Measurements from ENCODE around the gene SOS2.

The SOS2 gene

DNA sequence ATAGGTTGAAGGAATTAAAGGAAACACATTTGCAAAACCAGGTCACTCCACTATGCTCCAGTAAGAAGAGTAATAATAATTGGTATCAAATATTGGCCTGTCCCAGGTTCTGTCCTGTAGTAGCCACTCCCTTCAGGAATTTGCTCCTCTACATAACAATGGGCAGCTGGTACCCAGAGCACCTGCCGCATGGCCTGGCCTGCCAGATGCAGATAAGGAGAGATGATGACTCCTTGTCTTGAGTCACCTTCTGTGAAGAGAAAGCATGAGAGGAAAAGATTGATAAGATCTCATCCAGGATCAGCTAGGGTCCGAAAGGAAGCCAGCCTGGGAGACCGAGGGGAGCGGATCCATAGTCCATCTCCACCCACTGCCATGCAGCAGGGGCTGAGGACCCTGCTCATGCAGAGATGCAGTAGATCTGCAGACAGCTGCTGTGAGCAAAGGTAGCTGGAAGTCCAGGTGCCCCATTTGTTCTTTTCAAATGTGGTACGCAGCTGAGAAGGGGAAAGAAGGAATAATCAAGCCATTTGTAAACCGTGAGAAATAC lies 139.3 kb downstream of the SOS2 start:
- TF ChIP-seq ZNF70 (CRISPR knock-in tag; IDR thresholded peaks at IDR 0.05) (no peak), TCF4 (CRISPR knock-in tag; IDR thresholded peaks at IDR 0.05; ENCODE audit: borderline replicate concordance) (no peak), ZFP30 (CRISPR knock-in tag; IDR thresholded peaks at IDR 0.05) (no peak), TOX (CRISPR knock-in tag; IDR thresholded peaks at IDR 0.05; ENCODE audit: borderline replicate concordance) (no peak), ESRRG (CRISPR knock-in tag; IDR thresholded peaks at IDR 0.05) (no peak), ZFP3 (CRISPR knock-in tag; IDR thresholded peaks at IDR 0.05) (no peak), ZC3H10 (CRISPR knock-in tag; IDR thresholded peaks at IDR 0.05) (no peak)
- TF ChIP-seq, protein P1, sequence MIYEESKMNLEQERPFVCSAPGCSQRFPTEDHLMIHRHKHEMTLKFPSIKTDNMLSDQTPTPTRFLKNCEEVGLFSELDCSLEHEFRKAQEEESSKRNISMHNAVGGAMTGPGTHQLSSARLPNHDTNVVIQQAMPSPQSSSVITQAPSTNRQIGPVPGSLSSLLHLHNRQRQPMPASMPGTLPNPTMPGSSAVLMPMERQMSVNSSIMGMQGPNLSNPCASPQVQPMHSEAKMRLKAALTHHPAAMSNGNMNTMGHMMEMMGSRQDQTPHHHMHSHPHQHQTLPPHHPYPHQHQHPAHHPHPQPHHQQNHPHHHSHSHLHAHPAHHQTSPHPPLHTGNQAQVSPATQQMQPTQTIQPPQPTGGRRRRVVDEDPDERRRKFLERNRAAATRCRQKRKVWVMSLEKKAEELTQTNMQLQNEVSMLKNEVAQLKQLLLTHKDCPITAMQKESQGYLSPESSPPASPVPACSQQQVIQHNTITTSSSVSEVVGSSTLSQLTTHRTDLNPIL (CRISPR knock-in tag; IDR thresholded peaks at IDR 0.05; ENCODE audit: low read depth), result no peak
- TF ChIP-seq, protein P2, sequence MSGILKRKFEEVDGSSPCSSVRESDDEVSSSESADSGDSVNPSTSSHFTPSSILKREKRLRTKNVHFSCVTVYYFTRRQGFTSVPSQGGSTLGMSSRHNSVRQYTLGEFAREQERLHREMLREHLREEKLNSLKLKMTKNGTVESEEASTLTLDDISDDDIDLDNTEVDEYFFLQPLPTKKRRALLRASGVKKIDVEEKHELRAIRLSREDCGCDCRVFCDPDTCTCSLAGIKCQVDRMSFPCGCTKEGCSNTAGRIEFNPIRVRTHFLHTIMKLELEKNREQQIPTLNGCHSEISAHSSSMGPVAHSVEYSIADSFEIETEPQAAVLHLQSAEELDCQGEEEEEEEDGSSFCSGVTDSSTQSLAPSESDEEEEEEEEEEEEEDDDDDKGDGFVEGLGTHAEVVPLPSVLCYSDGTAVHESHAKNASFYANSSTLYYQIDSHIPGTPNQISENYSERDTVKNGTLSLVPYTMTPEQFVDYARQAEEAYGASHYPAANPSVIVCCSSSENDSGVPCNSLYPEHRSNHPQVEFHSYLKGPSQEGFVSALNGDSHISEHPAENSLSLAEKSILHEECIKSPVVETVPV (CRISPR knock-in tag; IDR thresholded peaks at IDR 0.05), result no peak
- TF ChIP-seq, protein P3, sequence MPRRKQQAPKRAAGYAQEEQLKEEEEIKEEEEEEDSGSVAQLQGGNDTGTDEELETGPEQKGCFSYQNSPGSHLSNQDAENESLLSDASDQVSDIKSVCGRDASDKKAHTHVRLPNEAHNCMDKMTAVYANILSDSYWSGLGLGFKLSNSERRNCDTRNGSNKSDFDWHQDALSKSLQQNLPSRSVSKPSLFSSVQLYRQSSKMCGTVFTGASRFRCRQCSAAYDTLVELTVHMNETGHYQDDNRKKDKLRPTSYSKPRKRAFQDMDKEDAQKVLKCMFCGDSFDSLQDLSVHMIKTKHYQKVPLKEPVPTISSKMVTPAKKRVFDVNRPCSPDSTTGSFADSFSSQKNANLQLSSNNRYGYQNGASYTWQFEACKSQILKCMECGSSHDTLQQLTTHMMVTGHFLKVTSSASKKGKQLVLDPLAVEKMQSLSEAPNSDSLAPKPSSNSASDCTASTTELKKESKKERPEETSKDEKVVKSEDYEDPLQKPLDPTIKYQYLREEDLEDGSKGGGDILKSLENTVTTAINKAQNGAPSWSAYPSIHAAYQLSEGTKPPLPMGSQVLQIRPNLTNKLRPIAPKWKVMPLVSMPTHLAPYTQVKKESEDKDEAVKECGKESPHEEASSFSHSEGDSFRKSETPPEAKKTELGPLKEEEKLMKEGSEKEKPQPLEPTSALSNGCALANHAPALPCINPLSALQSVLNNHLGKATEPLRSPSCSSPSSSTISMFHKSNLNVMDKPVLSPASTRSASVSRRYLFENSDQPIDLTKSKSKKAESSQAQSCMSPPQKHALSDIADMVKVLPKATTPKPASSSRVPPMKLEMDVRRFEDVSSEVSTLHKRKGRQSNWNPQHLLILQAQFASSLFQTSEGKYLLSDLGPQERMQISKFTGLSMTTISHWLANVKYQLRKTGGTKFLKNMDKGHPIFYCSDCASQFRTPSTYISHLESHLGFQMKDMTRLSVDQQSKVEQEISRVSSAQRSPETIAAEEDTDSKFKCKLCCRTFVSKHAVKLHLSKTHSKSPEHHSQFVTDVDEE (CRISPR knock-in tag; IDR thresholded peaks at IDR 0.05), result no peak
- TF ChIP-seq, protein P4, sequence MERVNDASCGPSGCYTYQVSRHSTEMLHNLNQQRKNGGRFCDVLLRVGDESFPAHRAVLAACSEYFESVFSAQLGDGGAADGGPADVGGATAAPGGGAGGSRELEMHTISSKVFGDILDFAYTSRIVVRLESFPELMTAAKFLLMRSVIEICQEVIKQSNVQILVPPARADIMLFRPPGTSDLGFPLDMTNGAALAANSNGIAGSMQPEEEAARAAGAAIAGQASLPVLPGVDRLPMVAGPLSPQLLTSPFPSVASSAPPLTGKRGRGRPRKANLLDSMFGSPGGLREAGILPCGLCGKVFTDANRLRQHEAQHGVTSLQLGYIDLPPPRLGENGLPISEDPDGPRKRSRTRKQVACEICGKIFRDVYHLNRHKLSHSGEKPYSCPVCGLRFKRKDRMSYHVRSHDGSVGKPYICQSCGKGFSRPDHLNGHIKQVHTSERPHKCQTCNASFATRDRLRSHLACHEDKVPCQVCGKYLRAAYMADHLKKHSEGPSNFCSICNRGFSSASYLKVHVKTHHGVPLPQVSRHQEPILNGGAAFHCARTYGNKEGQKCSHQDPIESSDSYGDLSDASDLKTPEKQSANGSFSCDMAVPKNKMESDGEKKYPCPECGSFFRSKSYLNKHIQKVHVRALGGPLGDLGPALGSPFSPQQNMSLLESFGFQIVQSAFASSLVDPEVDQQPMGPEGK (CRISPR knock-in tag; IDR thresholded peaks at IDR 0.05; ENCODE audit: borderline replicate concordance), result no peak
- ATAC-seq, result no peak

DNA sequence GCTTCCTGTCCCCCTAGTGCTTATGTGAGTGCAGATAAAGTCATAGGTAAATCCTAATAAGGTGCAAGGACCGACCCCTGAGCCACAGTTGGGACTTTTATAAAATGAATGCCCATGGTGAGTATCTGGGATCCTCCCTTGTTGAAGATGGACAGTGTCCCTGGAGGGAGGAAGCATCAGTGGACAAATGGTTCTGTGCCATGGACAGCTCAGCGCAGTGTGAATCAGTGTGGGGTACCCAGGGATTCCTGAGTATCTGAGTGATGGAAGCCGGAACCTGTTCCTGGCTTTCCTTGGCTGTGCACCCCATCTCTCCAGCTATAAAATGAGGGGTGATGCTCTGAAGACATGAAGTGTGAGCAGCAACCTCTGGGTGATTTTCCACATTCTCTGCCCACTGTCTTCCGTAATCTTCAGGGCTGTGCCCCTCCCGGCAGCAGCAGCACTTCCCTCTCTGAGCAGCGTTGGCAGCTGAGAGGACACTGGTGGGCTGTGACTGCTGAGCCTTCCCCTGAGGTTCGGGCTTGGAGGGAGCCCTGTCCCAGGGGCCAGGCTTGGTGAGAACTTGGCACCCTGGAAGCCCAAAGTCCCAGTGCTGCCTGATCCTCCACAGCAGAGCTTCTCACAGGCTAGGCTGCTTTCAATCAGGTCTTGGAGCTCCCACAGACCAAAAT lies 140.0 kb downstream of the SOS2 start:
- ATAC-seq, result no peak
- no peak for TF ChIP-seq ZFP3 (CRISPR knock-in tag; IDR thresholded peaks at IDR 0.05)
- TF ChIP-seq, protein P5, sequence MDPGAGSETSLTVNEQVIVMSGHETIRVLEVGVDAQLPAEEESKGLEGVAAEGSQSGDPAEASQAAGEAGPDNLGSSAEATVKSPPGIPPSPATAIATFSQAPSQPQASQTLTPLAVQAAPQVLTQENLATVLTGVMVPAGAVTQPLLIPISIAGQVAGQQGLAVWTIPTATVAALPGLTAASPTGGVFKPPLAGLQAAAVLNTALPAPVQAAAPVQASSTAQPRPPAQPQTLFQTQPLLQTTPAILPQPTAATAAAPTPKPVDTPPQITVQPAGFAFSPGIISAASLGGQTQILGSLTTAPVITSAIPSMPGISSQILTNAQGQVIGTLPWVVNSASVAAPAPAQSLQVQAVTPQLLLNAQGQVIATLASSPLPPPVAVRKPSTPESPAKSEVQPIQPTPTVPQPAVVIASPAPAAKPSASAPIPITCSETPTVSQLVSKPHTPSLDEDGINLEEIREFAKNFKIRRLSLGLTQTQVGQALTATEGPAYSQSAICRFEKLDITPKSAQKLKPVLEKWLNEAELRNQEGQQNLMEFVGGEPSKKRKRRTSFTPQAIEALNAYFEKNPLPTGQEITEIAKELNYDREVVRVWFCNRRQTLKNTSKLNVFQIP (CRISPR knock-in tag; IDR thresholded peaks at IDR 0.05; ENCODE audit: borderline replicate concordance, low read depth), result no peak
- TF ChIP-seq, protein P4 (CRISPR knock-in tag; IDR thresholded peaks at IDR 0.05; ENCODE audit: borderline replicate concordance), result no peak
- no peak for TF ChIP-seq ISL1 (CRISPR knock-in tag; IDR thresholded peaks at IDR 0.05)
- no peak for TF ChIP-seq RARB (CRISPR knock-in tag; IDR thresholded peaks at IDR 0.05)
- TF ChIP-seq, protein P2 (CRISPR knock-in tag; IDR thresholded peaks at IDR 0.05), result no peak
- TF ChIP-seq, protein P1 (CRISPR knock-in tag; IDR thresholded peaks at IDR 0.05; ENCODE audit: low read depth), result no peak
- TF ChIP-seq TOX (CRISPR knock-in tag; IDR thresholded peaks at IDR 0.05; ENCODE audit: borderline replicate concordance), result no peak
- no peak for TF ChIP-seq OSR1 (CRISPR knock-in tag; IDR thresholded peaks at IDR 0.05)
- no peak for TF ChIP-seq CSDC2 (CRISPR knock-in tag; IDR thresholded peaks at IDR 0.05)
- TF ChIP-seq ARNTL (CRISPR knock-in tag; IDR thresholded peaks at IDR 0.05; ENCODE audit: borderline replicate concordance, low read depth), result no peak
- no peak for TF ChIP-seq BACH2 (CRISPR knock-in tag; IDR thresholded peaks at IDR 0.05; ENCODE audit: borderline replicate concordance)
- no peak for TF ChIP-seq TCF4 (CRISPR knock-in tag; IDR thresholded peaks at IDR 0.05; ENCODE audit: borderline replicate concordance)
- TF ChIP-seq, protein P3 (CRISPR knock-in tag; IDR thresholded peaks at IDR 0.05), result no peak
- no peak for TF ChIP-seq ZC3H10 (CRISPR knock-in tag; IDR thresholded peaks at IDR 0.05)
- no peak for TF ChIP-seq ZFP30 (CRISPR knock-in tag; IDR thresholded peaks at IDR 0.05)
- TF ChIP-seq ZNF565 (CRISPR knock-in tag; conservative IDR thresholded peaks at IDR 0.05; ENCODE audit: low read depth), result no peak
- TF ChIP-seq GLIS3 (CRISPR knock-in tag; IDR thresholded peaks at IDR 0.05), result no peak
